Fibroblast of villous mesenchyme (primary cell): ENCODE results near the gene MAP3K3. TPM values are rescaled to one million over a fixed set of nuclear protein-coding genes. Genes with fewer than 3 reads are reported as not detected.

ENCODE experiments used
- DNase-seq: peaks from one replicate; pipeline ENCODE4 v3.0.0-alpha.2; 2010; ENCODE audit warnings: low read depth
- H3K4me3 ChIP-seq: 2 replicates; pipeline ENCODE4 v1.5.1; 2011; ENCODE audit warnings: low read depth, mild to moderate bottlenecking, low read length
- total RNA-seq: library from RNA; depleted of rRNA; stranded (reverse); fragments of >200 nt; gene quantifications from 2 replicates; pipeline ENCODE4 v1.2.3, GENCODE V29; 2012
- TF ChIP-seq, protein P1 (sequence below): IDR thresholded peaks from 2 replicates; pipeline ENCODE4 v1.5.1; 2012; ENCODE audit warnings: low read depth, mild to moderate bottlenecking, low read length; ENCODE audit not compliant: insufficient read depth

MAP3K3 gene
- total RNA-seq, 1 donor: 34.1 TPM

DNA sequence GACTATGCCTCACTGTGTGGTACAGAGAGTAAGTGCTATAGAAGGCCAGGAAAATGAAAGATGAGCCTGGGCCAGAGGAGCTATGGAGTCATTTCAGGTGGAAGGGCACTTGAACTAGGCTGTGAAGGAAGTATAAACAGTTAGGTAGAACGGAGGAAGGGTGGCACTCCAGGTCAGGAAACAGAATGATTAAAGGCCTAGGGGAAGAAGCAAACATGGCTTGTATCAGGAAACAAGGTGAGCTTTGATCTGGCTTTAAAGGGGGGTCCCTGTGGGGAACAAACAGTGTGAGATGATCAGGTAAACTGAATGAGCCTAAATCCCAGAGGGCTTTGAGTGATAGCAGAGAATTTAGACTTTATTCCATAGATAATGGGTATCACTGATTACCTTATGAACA, 16.9 kb downstream of the MAP3K3 start:
- TF ChIP-seq, protein P1, sequence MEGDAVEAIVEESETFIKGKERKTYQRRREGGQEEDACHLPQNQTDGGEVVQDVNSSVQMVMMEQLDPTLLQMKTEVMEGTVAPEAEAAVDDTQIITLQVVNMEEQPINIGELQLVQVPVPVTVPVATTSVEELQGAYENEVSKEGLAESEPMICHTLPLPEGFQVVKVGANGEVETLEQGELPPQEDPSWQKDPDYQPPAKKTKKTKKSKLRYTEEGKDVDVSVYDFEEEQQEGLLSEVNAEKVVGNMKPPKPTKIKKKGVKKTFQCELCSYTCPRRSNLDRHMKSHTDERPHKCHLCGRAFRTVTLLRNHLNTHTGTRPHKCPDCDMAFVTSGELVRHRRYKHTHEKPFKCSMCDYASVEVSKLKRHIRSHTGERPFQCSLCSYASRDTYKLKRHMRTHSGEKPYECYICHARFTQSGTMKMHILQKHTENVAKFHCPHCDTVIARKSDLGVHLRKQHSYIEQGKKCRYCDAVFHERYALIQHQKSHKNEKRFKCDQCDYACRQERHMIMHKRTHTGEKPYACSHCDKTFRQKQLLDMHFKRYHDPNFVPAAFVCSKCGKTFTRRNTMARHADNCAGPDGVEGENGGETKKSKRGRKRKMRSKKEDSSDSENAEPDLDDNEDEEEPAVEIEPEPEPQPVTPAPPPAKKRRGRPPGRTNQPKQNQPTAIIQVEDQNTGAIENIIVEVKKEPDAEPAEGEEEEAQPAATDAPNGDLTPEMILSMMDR: no peak
- H3K4me3 ChIP-seq: no peak overlapping the region
- no peak for DNase-seq

- no peak for DNase-seq
- TF ChIP-seq, protein P1: no peak
Measured at GRCh38 chr17:63640038-63640437, 17.8 kb downstream of the MAP3K3 start.

GRCh38 chr17:63641692-63642448, 19.7 kb downstream of the MAP3K3 start:
- TF ChIP-seq, protein P1: no peak
- no peak for DNase-seq
- no peak overlapping the region for H3K4me3 ChIP-seq

More at GRCh38 chr17:63640038-63640437, 17.8 kb downstream of the MAP3K3 start:
- H3K4me3 ChIP-seq: no peak overlapping the region

GRCh38 chr17:63644846-63645245, 22.6 kb downstream of the MAP3K3 start:
- H3K4me3 ChIP-seq: no peak overlapping the region
- no peak for DNase-seq
- TF ChIP-seq, protein P1: no peak

GRCh38 chr17:63645775-63646487, 23.7 kb downstream of the MAP3K3 start:
- TF ChIP-seq, protein P1: no peak
- no peak overlapping the region for H3K4me3 ChIP-seq
- no peak for DNase-seq

- H3K4me3 ChIP-seq: no peak overlapping the region
- DNase-seq: no peak
- TF ChIP-seq, protein P1: no peak
Measured at GRCh38 chr17:63646488-63646806, 24.2 kb downstream of the MAP3K3 start.
